Hematopoietic multipotent progenitor cell (in vitro differentiated cells): ENCODE measurements around the gene EXOC1L. TPM values are rescaled to one million over a fixed set of nuclear protein-coding genes. Genes with fewer than 3 reads are reported as not detected.

Experiments used
- DNase-seq, 3 donors: peaks; one replicate each; pipeline ENCODE4 v3.0.0-alpha.2; 2011 to 2015; ENCODE audit warnings: low read depth in 2 of 3, low spot score in 2 of 3
- small RNA-seq: library from RNA; depleted of rRNA; stranded (forward); fragments of <200 nt; gene quantifications from one replicate; pipeline ENCODE3, GENCODE V24; 2012
- total RNA-seq: library from RNA; depleted of rRNA; stranded (reverse); fragments of >200 nt; gene quantifications from one replicate; pipeline ENCODE4 v1.2.3, GENCODE V29; 2012

EXOC1L gene
- total RNA-seq, 1 donor: not detected

DNA sequence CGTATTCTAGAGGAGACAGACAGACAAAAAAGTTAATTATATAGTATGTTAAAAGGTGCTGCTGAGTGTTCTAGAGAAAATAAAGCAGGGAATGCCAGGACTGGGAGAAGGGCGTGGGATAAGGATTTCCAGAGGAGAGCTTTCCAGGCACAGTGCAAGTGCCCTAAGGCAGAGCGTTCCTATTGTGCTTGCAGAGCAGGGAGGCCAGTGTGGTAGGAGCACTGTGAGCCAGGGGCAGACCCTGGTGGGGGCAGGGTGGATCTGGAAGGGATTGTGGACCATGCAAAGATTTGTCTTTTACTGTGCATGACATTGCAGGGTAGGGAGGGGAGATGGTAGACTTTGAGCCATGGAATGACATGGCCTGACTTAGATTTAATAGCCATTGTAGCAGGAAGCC is 59.6 kb downstream of the EXOC1L start:
- no peak for DNase-seq

DNA sequence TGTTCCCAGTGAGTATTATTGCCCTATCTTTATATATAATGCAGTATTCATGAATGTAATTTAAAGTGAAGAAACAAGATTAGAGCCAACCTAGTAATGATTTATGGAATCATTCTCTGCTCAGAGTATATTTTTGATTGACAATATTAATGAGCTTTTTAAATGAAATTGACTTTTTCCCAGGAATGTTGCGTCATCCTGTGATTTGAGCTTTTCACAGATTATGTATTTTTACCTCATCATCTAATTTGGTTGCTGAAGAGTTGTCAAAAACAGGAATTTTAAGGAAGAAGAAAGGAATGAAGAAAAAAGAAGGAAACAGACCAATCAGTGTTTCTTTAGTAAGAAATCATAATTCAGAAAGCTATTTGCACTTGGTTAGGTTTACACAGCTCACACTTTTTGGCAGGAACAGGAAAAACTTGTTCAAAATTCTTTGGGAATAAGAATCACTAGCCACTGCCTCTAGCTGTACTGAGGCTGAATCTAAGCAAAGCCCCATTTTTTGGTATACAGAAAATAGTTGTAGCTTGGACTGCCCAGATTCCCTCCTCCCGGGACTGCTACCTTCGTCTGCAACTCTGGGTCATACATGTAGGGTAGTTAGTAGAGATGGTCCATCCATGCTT is 61.2 kb downstream of the EXOC1L start:
- no peak for DNase-seq

DNA sequence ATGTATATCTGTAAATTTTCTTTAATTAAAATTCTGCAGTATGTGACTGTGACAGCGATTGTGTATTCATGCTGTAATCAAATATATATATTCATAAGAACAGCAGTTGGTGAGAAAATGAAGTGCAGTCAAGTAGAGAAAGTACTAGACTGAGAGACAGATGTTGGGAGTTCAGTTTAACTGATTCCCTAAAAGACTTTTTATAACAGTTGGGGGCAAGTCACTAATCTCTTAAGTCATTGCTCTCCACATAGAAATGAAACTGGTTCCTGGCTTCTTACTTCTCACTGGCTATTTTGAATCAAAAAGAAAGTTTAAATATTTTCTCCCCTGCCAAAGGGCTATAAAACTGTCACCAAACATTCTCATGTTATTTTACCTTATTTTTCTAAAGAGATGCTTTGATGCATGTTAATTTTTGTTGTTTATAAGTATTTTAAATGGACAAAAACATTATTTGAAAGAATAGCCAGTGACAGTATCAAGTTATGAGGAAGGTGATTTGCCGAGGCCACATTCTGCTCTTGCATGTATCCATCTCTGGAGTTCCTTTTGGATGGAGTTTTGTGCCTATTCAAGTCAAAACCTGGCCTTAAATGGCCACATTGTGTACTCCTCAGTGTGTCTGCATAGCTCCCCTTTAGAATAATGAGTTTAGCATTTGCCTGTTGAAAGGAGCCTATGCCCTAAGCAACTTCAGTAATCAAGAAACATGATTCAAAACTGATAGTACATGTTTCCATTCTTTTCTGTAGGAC is 64.7 kb downstream of the EXOC1L start:
- DNase-seq: peak in 1 of 3 donors; percentile 41

DNA sequence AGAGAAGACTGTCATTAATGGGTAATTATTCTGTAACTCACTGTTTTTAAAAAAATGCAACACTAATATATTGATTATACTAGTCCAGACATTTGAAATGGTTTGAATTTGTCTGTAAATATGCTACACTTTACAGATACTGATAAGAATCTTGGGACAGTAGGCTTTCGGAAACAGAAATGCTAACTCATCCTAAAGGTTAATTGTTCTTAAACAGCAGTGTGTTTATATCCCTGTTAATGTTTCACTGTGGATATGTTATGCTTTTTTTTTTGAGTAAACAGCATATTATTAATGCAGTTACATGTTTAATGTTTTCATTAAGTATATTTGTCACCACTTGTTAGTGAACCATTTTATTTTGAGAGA is 65.2 kb downstream of the EXOC1L start:
- DNase-seq: no peak

Small RNA genes lying within 50 kb of the gene (small RNA-seq; reads per million reads assigned to genes)
- gene RNU6-276P (not detected), gene RNU6-652P (not detected)

Other genes with a start within 250 kb of the EXOC1L start
- gene PDCL2, start 227.5 kb upstream of the EXOC1L start, total RNA-seq: not detected
- gene NMU, start 183.5 kb upstream of the EXOC1L start, total RNA-seq: 1.1 TPM
- 21.8 TPM for gene EXOC1, start 33.9 kb downstream of the EXOC1L start, total RNA-seq
- gene CEP135, start 129.2 kb downstream of the EXOC1L start, total RNA-seq: 5.1 TPM